G401 (cell line): ENCODE measurements around the gene ANGPTL7. TPM values are rescaled to one million over a fixed set of nuclear protein-coding genes. Genes with fewer than 3 reads are reported as not detected.

ENCODE experiments used
- DNase-seq: peaks from one replicate; pipeline ENCODE4 v3.0.0-alpha.2; 2015; ENCODE audit warnings: low spot score
- in situ Hi-C: cut with HindIII; loops from 2 replicates; pipeline ENCODE4 v1.10.0; 2016; ENCODE audit warnings: low sequenced_read_pairs, mixed read lengths
- total RNA-seq: library from RNA; depleted of rRNA; stranded (reverse); fragments of >200 nt; shearing (Covaris generic); gene quantifications from 2 replicates; pipeline ENCODE4 v1.2.3, GENCODE V29; 2014; rRNA removed

The ANGPTL7 gene
- total RNA-seq, 1 experiment from 2014 or later, result not detected

GRCh38 chr1:11238311-11238710 lies 49.2 kb downstream of the ANGPTL7 start:
- in situ Hi-C loops, result no loop called here
- DNase-seq, result peak; percentile 81

GRCh38 chr1:11245248-11245647 lies 56.1 kb downstream of the ANGPTL7 start:
- in situ Hi-C loops, result no loop called here
- no peak for DNase-seq

Other genes with a start within 250 kb of the ANGPTL7 start
- 31.6 and 70.3 TPM in 2 replicates for gene TARDBP, start 176.7 kb upstream of the ANGPTL7 start, total RNA-seq
- not detected in 2 replicates for gene MASP2, start 142.1 kb upstream of the ANGPTL7 start, total RNA-seq
- 12.1 and 24.3 TPM in 2 replicates for gene SRM, start 129.3 kb upstream of the ANGPTL7 start, total RNA-seq
- 42.5 and 61.7 TPM in 2 replicates for gene EXOSC10, start 89.5 kb upstream of the ANGPTL7 start, total RNA-seq
- 21.5 and 26.7 TPM in 2 replicates for gene MTOR, start 73.2 kb downstream of the ANGPTL7 start, total RNA-seq
- gene UBIAD1, start 83.8 kb downstream of the ANGPTL7 start, total RNA-seq, result 10.8 and 16.2 TPM in 2 replicates